Body of pancreas (tissue), 4 donors: ENCODE results near the gene DNAJB12. TPM values are rescaled to one million over a fixed set of nuclear protein-coding genes. Genes with fewer than 3 reads are reported as not detected.
A peak's percentile ranks its signal among the peaks of the same experiment; 100 is the strongest.

Experiments used
- ATAC-seq: fragments of 150-250 bp; one replicate; pipeline ENCODE4 v1.9.1; 2016
- DNase-seq, 4 donors: peaks; one replicate each; pipeline ENCODE4 v3.0.0-alpha.2; 2019
- H3K27ac ChIP-seq, 4 donors: fragments of 200-600 bp; sonication (generic); 1 replicate in 3 of 4; 2 replicates in 1 of 4; pipeline versions ENCODE4 v1.5.1 to v1.6.1; 2016 to 2019; ENCODE audit warnings: mild to moderate bottlenecking in 1 of 4, mixed read lengths in 1 of 4, moderate library complexity in 1 of 4
- H3K27me3 ChIP-seq, 2 donors: fragments of 200-600 bp; sonication (generic); one replicate each; pipeline ENCODE4 v1.6.0; 2016; ENCODE audit warnings: mild to moderate bottlenecking in 1 of 2
- H3K36me3 ChIP-seq, 2 donors: fragments of 200-600 bp; sonication (generic); replicated peaks in 1 of 2; 2 replicates each; pipeline ENCODE4 v1.5.1; 2016; ENCODE audit warnings: low read depth in 2 of 2; ENCODE audit not compliant: insufficient read depth in 1 of 2
- H3K4me1 ChIP-seq: fragments of 200-600 bp; sonication (generic); one replicate; pipeline ENCODE4 v1.6.0; 2016
- H3K4me3 ChIP-seq, 2 donors: fragments of 200-600 bp; sonication (generic); 1 replicate in 1 of 2; 2 replicates in 1 of 2; pipeline ENCODE4 v1.5.1; 2016 to 2019
- H3K9me3 ChIP-seq, 3 donors: fragments of 200-600 bp; sonication (generic); 1 replicate in 2 of 3; 2 replicates in 1 of 3; pipeline ENCODE4 v1.5.1; 2016
- CTCF ChIP-seq, 7 experiments: fragments of 450-650 bp in 4 of 7; fragments of 200-600 bp in 3 of 7; sonication (generic) in 3 of 7; IDR thresholded peaks; one replicate each; pipeline ENCODE4 v1.5.1; 2016 to 2019; ENCODE audit warnings: antibody characterized with exemption in 7 of 7
- POLR2A ChIP-seq, 3 donors: fragments of 450-650 bp; IDR thresholded peaks; one replicate each; pipeline ENCODE4 v1.6.1; 2016; ENCODE audit warnings: antibody characterized with exemption in 3 of 3, mild to moderate bottlenecking in 2 of 3
- WGBS, 2 donors: methylation state at CpG; one replicate each; pipeline ENCODE4 v1.1.5; 2017; 5-methylcytosine and 5-hydroxymethylcytosine counted together
- intact Hi-C: fragments of 100-400 bp; cut with DNase I; formaldehyde crosslinking; loops from one replicate; pipeline ENCODE4 v1.15.1; 2023
- total RNA-seq, 2 donors: library from RNA; depleted of rRNA; stranded (reverse); fragments of >200 nt; gene quantifications; one replicate each; pipeline ENCODE4 v1.1.0, GENCODE V29; 2016

Gene DNAJB12
- total RNA-seq, 2 donors from 2014 or later = 19.2 to 24.1 TPM

GRCh38 chr10:72370201-72370722, 15.5 kb upstream of the DNAJB12 start:
- TF ChIP-seq CTCF (IDR thresholded peaks at IDR 0.05) (no peak), POLR2A (IDR thresholded peaks at IDR 0.05) (no peak)
- no peak for ATAC-seq
- intact Hi-C loops = no loop called here
- H3K9me3 ChIP-seq = no peaks in the 10 kb centered on the region
- no peaks in the 10 kb centered on the region for H3K36me3 ChIP-seq
- H3K27ac ChIP-seq = no peak overlapping the region
- H3K27me3 ChIP-seq = no peaks in the 10 kb centered on the region
- H3K4me3 ChIP-seq = no peak overlapping the region
- no peak for DNase-seq
- no peaks in the 10 kb centered on the region for H3K4me1 ChIP-seq

GRCh38 chr10:72367301-72367960, 12.7 kb upstream of the DNAJB12 start:
- H3K9me3 ChIP-seq = no peaks in the 10 kb centered on the region
- WGBS, 2 donors = 64 to 67% methylated on average over 4 of the region's 4 CpGs
- H3K27me3 ChIP-seq = no peaks in the 10 kb centered on the region
- H3K4me3 ChIP-seq = no peak overlapping the region
- no peak overlapping the region for H3K27ac ChIP-seq
- H3K36me3 ChIP-seq = no peaks in the 10 kb centered on the region
- TF ChIP-seq CTCF (IDR thresholded peaks at IDR 0.05) (no peak), POLR2A (IDR thresholded peaks at IDR 0.05) (no peak)
- peaks cover 9% of the 10 kb centered on the region for H3K4me1 ChIP-seq
- no peak for DNase-seq
- no peak for ATAC-seq
- intact Hi-C loops = loop anchor here (5.0 to 10.0 kb wide), 3 partner anchors 327 to 507 kb away; partner anchors contain the start of gene MCU

- intact Hi-C loops = loop anchor here (5.0 to 10.0 kb wide), 3 partner anchors 330 to 510 kb away; partner anchors contain the start of gene MCU
- H3K4me3 ChIP-seq = no peak overlapping the region
- TF ChIP-seq CTCF (IDR thresholded peaks at IDR 0.05) (no peak), POLR2A (IDR thresholded peaks at IDR 0.05) (no peak)
- no peak for ATAC-seq
- H3K27ac ChIP-seq = no peak overlapping the region
- WGBS, 2 donors = 81 to 84% methylated on average over 7 of the region's 7 CpGs
- H3K4me1 ChIP-seq = peaks cover 9% of the 10 kb centered on the region
- H3K36me3 ChIP-seq = no peaks in the 10 kb centered on the region
- H3K27me3 ChIP-seq = no peaks in the 10 kb centered on the region
- DNase-seq = no peak
- no peaks in the 10 kb centered on the region for H3K9me3 ChIP-seq
Measured at GRCh38 chr10:72365106-72365895, 10.6 kb upstream of the DNAJB12 start.

GRCh38 chr10:72364239-72364777, 9.6 kb upstream of the DNAJB12 start:
- TF ChIP-seq CTCF (IDR thresholded peaks at IDR 0.05) = peak; percentile 80 to 97 (median 93)
- TF ChIP-seq POLR2A (IDR thresholded peaks at IDR 0.05) = peak in 1 of 3 donors; percentile 38
- no peaks in the 10 kb centered on the region for H3K36me3 ChIP-seq
- H3K4me1 ChIP-seq = peaks cover 9% of the 10 kb centered on the region
- peak overlapping the region in 2 of 4 donors; percentile 4 to 27 for H3K27ac ChIP-seq
- no peak overlapping the region for H3K4me3 ChIP-seq
- intact Hi-C loops = loop anchor here (10.0 kb wide), 2 partner anchors 330 to 510 kb away; partner anchors contain the start of gene MCU
- ATAC-seq = peak; percentile 97
- 0 to 4% methylated on average over 8 to 12 of the region's 12 CpGs for WGBS, 2 donors
- no peaks in the 10 kb centered on the region for H3K27me3 ChIP-seq
- no peaks in the 10 kb centered on the region for H3K9me3 ChIP-seq
- peak; percentile 90 to 92 (median 91) for DNase-seq
